Ammon's horn (tissue), 1 donor: ENCODE measurements around the gene RMC1.
"Not testable (repeated sequence)": the region's sequence is repeated elsewhere in the genome, so short reads cannot be mapped to it uniquely, and the experiment has no call there.

ENCODE experiments used
- DNase-seq: peaks from one replicate; pipeline ENCODE4 v3.0.0-alpha.2; 2016; ENCODE audit warnings: low spot score

RMC1 gene

GRCh38 chr18:23532848-23533247 lies 29.5 kb downstream of the RMC1 start:
- DNase-seq, result no peak

GRCh38 chr18:23534276-23534675 lies 31.0 kb downstream of the RMC1 start:
- DNase-seq, result no peak

GRCh38 chr18:23536204-23536603 lies 32.9 kb downstream of the RMC1 start:
- DNase-seq, result no peak

GRCh38 chr18:23537274-23537673 lies 34.0 kb downstream of the RMC1 start:
- DNase-seq, result no peak

- no peak for DNase-seq
Measured at GRCh38 chr18:23538001-23538400, 34.7 kb downstream of the RMC1 start.

- no peak for DNase-seq
Measured at GRCh38 chr18:23538870-23539269, 35.6 kb downstream of the RMC1 start.

- no peak for DNase-seq
Measured at GRCh38 chr18:23539296-23539695, 36.0 kb downstream of the RMC1 start.

GRCh38 chr18:23539911-23540525 lies 36.7 kb downstream of the RMC1 start:
- DNase-seq, result no peak

- peak; percentile 67 for DNase-seq
Measured at GRCh38 chr18:23540867-23541266, 37.6 kb downstream of the RMC1 start.

- DNase-seq, result no peak
Measured at GRCh38 chr18:23541349-23542093, 38.2 kb downstream of the RMC1 start.

- DNase-seq, result peak; percentile 34
Measured at GRCh38 chr18:23542461-23542860, 39.1 kb downstream of the RMC1 start.

- DNase-seq, result no peak
Measured at GRCh38 chr18:23545247-23545789, 42.0 kb downstream of the RMC1 start.

- no peak for DNase-seq
Measured at GRCh38 chr18:23547306-23547705, 44.0 kb downstream of the RMC1 start.

- no peak for DNase-seq
Measured at GRCh38 chr18:23547846-23548245, 44.5 kb downstream of the RMC1 start.

GRCh38 chr18:23548275-23548674 lies 45.0 kb downstream of the RMC1 start:
- DNase-seq, result no peak

- DNase-seq, result no peak
Measured at GRCh38 chr18:23548719-23549118, 45.4 kb downstream of the RMC1 start.

- no peak for DNase-seq
Measured at GRCh38 chr18:23550898-23551297, 47.6 kb downstream of the RMC1 start.

GRCh38 chr18:23551978-23552377 lies 48.7 kb downstream of the RMC1 start:
- DNase-seq, result no peak

GRCh38 chr18:23552505-23552904 lies 49.2 kb downstream of the RMC1 start:
- no peak for DNase-seq

GRCh38 chr18:23553887-23554286 lies 50.6 kb downstream of the RMC1 start:
- no peak for DNase-seq

- DNase-seq, result no peak
Measured at GRCh38 chr18:23556145-23556780, 53.0 kb downstream of the RMC1 start.

- not testable (repeated sequence) for DNase-seq
Measured at GRCh38 chr18:23557511-23557910, 54.2 kb downstream of the RMC1 start.

GRCh38 chr18:23560186-23560585 lies 56.9 kb downstream of the RMC1 start:
- peak; percentile 86 for DNase-seq
